Lower leg skin (tissue), 3 donors: ENCODE results near the gene LACRT.

ENCODE experiments used
- CTCF ChIP-seq, 3 donors: fragments of 450-650 bp; IDR thresholded peaks; one replicate each; pipeline ENCODE4 v1.5.1; 2016; ENCODE audit warnings: antibody characterized with exemption in 3 of 3, mild to moderate bottlenecking in 3 of 3, moderate library complexity in 2 of 3
- POLR2A ChIP-seq, 2 donors: fragments of 450-650 bp; IDR thresholded peaks; one replicate each; pipeline ENCODE4 v1.6.1; 2016 to 2017; ENCODE audit warnings: antibody characterized with exemption in 2 of 2, mild to moderate bottlenecking in 1 of 2, moderate library complexity in 1 of 2

GRCh38 chr12:54641089-54641488, 6.4 kb upstream of the LACRT start:
- no peak for TF ChIP-seq CTCF (IDR thresholded peaks at IDR 0.05)
- TF ChIP-seq POLR2A (IDR thresholded peaks at IDR 0.05): no peak
